H9 (cell line): ENCODE results near the gene ZNF641. TPM values are rescaled to one million over a fixed set of nuclear protein-coding genes. Genes with fewer than 3 reads are reported as not detected.

ENCODE experiments used
- DNase-seq: peaks from one replicate; pipeline ENCODE4 v3.0.0-alpha.2; 2017
- H2AFZ ChIP-seq: one replicate; pipeline ENCODE4 v1.6.1; 2013; ENCODE audit warnings: mild to moderate bottlenecking, low read length, control low read depth, moderate library complexity
- H2AK5ac ChIP-seq: 2 replicates; pipeline ENCODE4 v1.6.1; 2013; ENCODE audit warnings: low read length, control low read depth, mixed read lengths; ENCODE audit not compliant: insufficient read length
- H2BK120ac ChIP-seq: one replicate; pipeline ENCODE4 v1.6.1; 2013; ENCODE audit warnings: low read depth, mild to moderate bottlenecking, low read length, control low read depth, inconsistent platforms; ENCODE audit not compliant: poor library complexity, severe bottlenecking
- H2BK12ac ChIP-seq: 2 replicates; pipeline ENCODE4 v1.6.1; 2013; ENCODE audit warnings: low read length, control low read depth, mixed read lengths, low read depth; ENCODE audit not compliant: insufficient read length
- H2BK15ac ChIP-seq: 2 replicates; pipeline ENCODE4 v1.6.1; 2013; ENCODE audit warnings: low read depth, low read length, control low read depth
- H2BK20ac ChIP-seq: one replicate; pipeline ENCODE4 v1.6.1; 2013; ENCODE audit warnings: low read depth, mild to moderate bottlenecking, low read length, control low read depth, inconsistent platforms; ENCODE audit not compliant: poor library complexity, severe bottlenecking
- H2BK5ac ChIP-seq: 2 replicates; pipeline ENCODE4 v1.6.1; 2013; ENCODE audit warnings: low read length, control low read depth, mixed read lengths; ENCODE audit not compliant: insufficient read length
- H3K14ac ChIP-seq: 2 replicates; pipeline ENCODE4 v1.6.1; 2013; ENCODE audit warnings: low read length, control low read depth; ENCODE audit not compliant: insufficient read depth
- H3K18ac ChIP-seq: 2 replicates; pipeline ENCODE4 v1.6.1; 2013; ENCODE audit warnings: low read depth, mild to moderate bottlenecking, mixed read lengths, low read length, control low read depth; ENCODE audit not compliant: insufficient read length
- H3K23ac ChIP-seq: 2 replicates; pipeline ENCODE4 v1.6.1; 2013; ENCODE audit warnings: low read length, control low read depth, mixed read lengths, low read depth; ENCODE audit not compliant: insufficient read length
- H3K23me2 ChIP-seq: 2 replicates; pipeline ENCODE4 v1.6.1; 2013; ENCODE audit warnings: low read depth, mild to moderate bottlenecking, mixed read lengths, low read length, control low read depth; ENCODE audit not compliant: insufficient read length, poor library complexity, severe bottlenecking
- H3K27ac ChIP-seq: 2 replicates; pipeline ENCODE4 v1.5.1; 2013; ENCODE audit warnings: low read length, control low read depth, mixed read lengths, low read depth; ENCODE audit not compliant: insufficient read length
- H3K27me3 ChIP-seq: 2 replicates; pipeline ENCODE4 v1.6.1; 2013; ENCODE audit warnings: low read length, control low read depth, inconsistent platforms; ENCODE audit not compliant: insufficient read depth
- H3K4ac ChIP-seq: 2 replicates; pipeline ENCODE4 v1.6.1; 2013; ENCODE audit warnings: low read depth, mild to moderate bottlenecking, control low read depth, inconsistent platforms, low read length, moderate library complexity
- H3K4me1 ChIP-seq: 2 replicates; pipeline ENCODE4 v1.6.1; 2013; ENCODE audit warnings: low read length, control low read depth, inconsistent platforms; ENCODE audit not compliant: insufficient read depth
- H3K4me2 ChIP-seq: 2 replicates; pipeline ENCODE4 v1.6.1; 2013; ENCODE audit warnings: low read length, control low read depth, mixed read lengths; ENCODE audit not compliant: insufficient read length, insufficient read depth
- H3K56ac ChIP-seq: 2 replicates; pipeline ENCODE4 v1.6.1; 2013; ENCODE audit warnings: low read depth, mild to moderate bottlenecking, mixed read lengths, low read length, control low read depth; ENCODE audit not compliant: insufficient read length
- H3K79me1 ChIP-seq: 2 replicates; pipeline ENCODE4 v1.6.1; 2013; ENCODE audit warnings: low read depth, mild to moderate bottlenecking, moderate library complexity, low read length, control low read depth, inconsistent platforms; ENCODE audit not compliant: insufficient read depth, poor library complexity, severe bottlenecking
- H3K79me2 ChIP-seq: 2 replicates; pipeline ENCODE4 v1.6.1; 2013; ENCODE audit warnings: low read length, control low read depth, inconsistent platforms; ENCODE audit not compliant: insufficient read depth
- H3K9ac ChIP-seq: 2 replicates; pipeline ENCODE4 v1.6.1; 2013; ENCODE audit warnings: low read length, control low read depth, mixed read lengths; ENCODE audit not compliant: insufficient read length; ENCODE audit errors: extremely low read depth
- H3K9me3 ChIP-seq: one replicate; pipeline ENCODE4 v1.6.1; 2013; ENCODE audit warnings: low read depth, low read length, inconsistent platforms; ENCODE audit not compliant: control insufficient read depth
- H3T11ph ChIP-seq: one replicate; pipeline ENCODE4 v1.6.1; 2013; ENCODE audit warnings: mild to moderate bottlenecking, low read length, control low read depth, inconsistent platforms
- H4K20me1 ChIP-seq: one replicate; pipeline ENCODE4 v1.6.1; 2013; ENCODE audit not compliant: control insufficient read depth, insufficient read length, insufficient read depth
- H4K5ac ChIP-seq: 2 replicates; pipeline ENCODE4 v1.6.1; 2013; ENCODE audit warnings: low read depth, mild to moderate bottlenecking, mixed read lengths, low read length, control low read depth; ENCODE audit not compliant: insufficient read length
- H4K8ac ChIP-seq: replicated peaks from 2 replicates; pipeline ENCODE4 v1.6.1; 2013; ENCODE audit warnings: low read length, control low read depth, mixed read lengths, low read depth; ENCODE audit not compliant: insufficient read length
- H4K91ac ChIP-seq: 2 replicates; pipeline ENCODE4 v1.6.1; 2013; ENCODE audit warnings: low read depth, mild to moderate bottlenecking, moderate library complexity, mixed read lengths, low read length, control low read depth; ENCODE audit not compliant: insufficient read length
- H3K27ac Mint-ChIP-seq, 3 experiments: 2 replicates in 2 of 3; 3 replicates in 1 of 3; pipeline ENCODE4 v1.8.0; 2020 to 2021; ENCODE audit warnings: mixed read lengths in 3 of 3, mild to moderate bottlenecking in 1 of 3, moderate library complexity in 1 of 3
- H3K27me3 Mint-ChIP-seq: 2 replicates; pipeline ENCODE4 v1.8.0; 2021; ENCODE audit warnings: low read depth, mild to moderate bottlenecking, moderate library complexity, mixed read lengths
- H3K36me3 Mint-ChIP-seq, 3 experiments: 2 replicates in 2 of 3; 3 replicates in 1 of 3; pipeline ENCODE4 v1.8.0; 2020 to 2021; ENCODE audit warnings: low read depth in 3 of 3, mixed read lengths in 3 of 3; ENCODE audit not compliant: insufficient read depth in 1 of 3
- H3K4me1 Mint-ChIP-seq, 2 experiments: 2 replicates each; pipeline ENCODE4 v1.8.0; 2020; ENCODE audit warnings: mixed read lengths in 2 of 2
- H3K4me3 Mint-ChIP-seq, 2 experiments: 2 replicates in 1 of 2; 3 replicates in 1 of 2; pipeline ENCODE4 v1.8.0; 2020 to 2021; ENCODE audit warnings: mild to moderate bottlenecking in 2 of 2, mixed read lengths in 2 of 2, moderate library complexity in 1 of 2
- H3K9me3 Mint-ChIP-seq, 2 experiments: 2 replicates in 1 of 2; 3 replicates in 1 of 2; pipeline ENCODE4 v1.8.0; 2020; ENCODE audit warnings: mild to moderate bottlenecking in 2 of 2, mixed read lengths in 2 of 2, moderate library complexity in 1 of 2
- CTCF ChIP-seq: fragments of 200-600 bp; sonication (generic); conservative IDR thresholded peaks from 3 replicates; pipeline ENCODE4 v1.8.0; 2021; ENCODE audit warnings: antibody characterized with exemption, mild to moderate bottlenecking
- WGBS: extraction: QIAGEN DNeasy Blood & Tissue Kit; methylation state at CpG from one replicate; pipeline ENCODE4 v1.1.7; 2013; ENCODE audit warnings: missing lambda C conversion rate, low lambda C conversion rate, mixed read lengths; ENCODE audit not compliant: insufficient read length; ENCODE audit errors: extremely low coverage; 5-methylcytosine and 5-hydroxymethylcytosine counted together
- total RNA-seq: library from RNA; stranded (reverse); gene quantifications from 2 replicates; pipeline ENCODE4 v1.2.1, GENCODE V29; 2021

Gene ZNF641
- total RNA-seq, 1 experiment from 2014 or later, result 8.5 TPM

DNA sequence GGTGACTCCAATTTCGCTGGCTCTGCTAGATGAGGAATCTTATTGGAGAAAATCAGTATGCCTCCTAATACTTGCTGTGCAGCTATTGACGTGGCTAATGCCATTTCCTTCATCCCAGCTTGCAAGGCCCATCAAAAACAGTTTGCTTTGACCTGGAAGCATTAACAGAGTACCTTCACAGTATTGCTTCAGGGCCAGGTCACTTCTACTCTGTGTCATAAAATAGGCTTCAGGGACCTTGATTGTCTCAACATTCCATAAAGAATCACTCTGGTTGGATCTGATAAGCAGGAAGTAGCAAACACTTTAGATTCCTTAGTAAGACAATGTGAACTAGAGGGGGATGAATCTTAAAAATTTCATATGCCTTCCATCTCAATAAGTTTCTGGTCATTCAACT, 26.9 kb upstream of the ZNF641 start:
- no peak overlapping the region for H4K8ac ChIP-seq
- no peak overlapping the region for H2BK120ac ChIP-seq
- H3K9ac ChIP-seq, result no peak overlapping the region
- Mint-ChIP-seq H3K9me3 (peaks cover 0 to 72% of the 10 kb centered on the region in 2 experiments; a peak in 3 of 5 replicates), H3K27ac (no peak overlapping the region), H3K27me3 (peaks cover 20% of the 10 kb centered on the region), H3K4me1 (no peaks in the 10 kb centered on the region), H3K4me3 (no peak overlapping the region), H3K36me3 (no peaks in the 10 kb centered on the region)
- H4K91ac ChIP-seq, result no peak overlapping the region
- H3K4me1 ChIP-seq, result no peaks in the 10 kb centered on the region
- no peaks in the 10 kb centered on the region for H3K79me2 ChIP-seq
- no peak overlapping the region for H3K27ac ChIP-seq
- no peaks in the 10 kb centered on the region for H3K9me3 ChIP-seq
- H2AK5ac ChIP-seq, result no peak overlapping the region
- no peak overlapping the region for H3K18ac ChIP-seq
- no peak overlapping the region for H3K56ac ChIP-seq
- H2BK20ac ChIP-seq, result no peak overlapping the region
- no CpG with 5 or more reads among the region's 2 CpGs for WGBS
- H2AFZ ChIP-seq, result no peak overlapping the region
- no peak overlapping the region for H4K5ac ChIP-seq
- no peak overlapping the region for H2BK5ac ChIP-seq
- H3K14ac ChIP-seq, result no peak overlapping the region
- H4K20me1 ChIP-seq, result no peaks in the 10 kb centered on the region
- DNase-seq, result no peak
- TF ChIP-seq CTCF, result no peak
- H2BK15ac ChIP-seq, result no peak overlapping the region
- no peak overlapping the region for H3K4me2 ChIP-seq
- H3K23ac ChIP-seq, result no peak overlapping the region
- H3K27me3 ChIP-seq, result no peaks in the 10 kb centered on the region
- H3T11ph ChIP-seq, result no peak overlapping the region
- H2BK12ac ChIP-seq, result no peak overlapping the region
- no peaks in the 10 kb centered on the region for H3K79me1 ChIP-seq
- H3K4ac ChIP-seq, result no peak overlapping the region
- H3K23me2 ChIP-seq, result no peaks in the 10 kb centered on the region
